Stimulated activated CD4-positive, alpha-beta T cell treated with anti-CD3 and anti-CD28 coated beads, Interleukin-1b, Interleukin-23, amount 100 ng/mL, for 4 hours (primary cell): Measurements from ENCODE around the gene NIT1.
A peak's percentile ranks its signal among the peaks of the same experiment; 100 is the strongest.
"Not testable (repeated sequence)": the region's sequence is repeated elsewhere in the genome, so short reads cannot be mapped to it uniquely, and the experiment has no call there.

Experiments
- DNase-seq, 2 donors: peaks; one replicate each; pipeline ENCODE4 v3.0.0-alpha.2; 2020; ENCODE audit warnings: low read depth in 2 of 2

NIT1 gene

GRCh38 chr1:161113915-161114314 lies 4.0 kb upstream of the NIT1 start:
- no peak for DNase-seq

GRCh38 chr1:161114556-161114955 lies 3.3 kb upstream of the NIT1 start:
- no peak for DNase-seq

GRCh38 chr1:161115132-161115711 lies 2.7 kb upstream of the NIT1 start:
- DNase-seq = no peak

GRCh38 chr1:161115961-161116360 lies 1.9 kb upstream of the NIT1 start:
- DNase-seq = not testable (repeated sequence)

GRCh38 chr1:161119092-161119903 lies 1.4 kb downstream of the NIT1 start:
- peak; percentile 29 to 45 for DNase-seq

- no peak for DNase-seq
Measured at GRCh38 chr1:161121042-161121650, 3.2 kb downstream of the NIT1 start.

GRCh38 chr1:161121834-161122233 lies 3.9 kb downstream of the NIT1 start:
- no peak for DNase-seq

- DNase-seq = no peak
Measured at GRCh38 chr1:161122967-161123366, 5.1 kb downstream of the NIT1 start.

GRCh38 chr1:161127649-161128048 lies 9.7 kb downstream of the NIT1 start:
- DNase-seq = no peak

- DNase-seq = no peak
Measured at GRCh38 chr1:161128591-161129420, 10.9 kb downstream of the NIT1 start.

GRCh38 chr1:161130266-161130665 lies 12.4 kb downstream of the NIT1 start:
- no peak for DNase-seq

- DNase-seq = no peak
Measured at GRCh38 chr1:161131523-161132409, 13.9 kb downstream of the NIT1 start.

- DNase-seq = peak; percentile 84 to 87
Measured at GRCh38 chr1:161132410-161133219, 14.7 kb downstream of the NIT1 start, which contains the start of gene DEDD. Gene DEDD (minus strand): TSS chr1:161132667. CDS start chr1:161124462, 8,205 bp downstream.

GRCh38 chr1:161133220-161133740 lies 15.4 kb downstream of the NIT1 start:
- no peak for DNase-seq

GRCh38 chr1:161137881-161138280 lies 20.0 kb downstream of the NIT1 start:
- no peak for DNase-seq

GRCh38 chr1:161138431-161138830 lies 20.5 kb downstream of the NIT1 start:
- no peak for DNase-seq

GRCh38 chr1:161139766-161140165 lies 21.9 kb downstream of the NIT1 start:
- DNase-seq = peak in 1 of 2 donors; percentile 52

GRCh38 chr1:161140755-161141400 lies 23.0 kb downstream of the NIT1 start:
- no peak for DNase-seq

GRCh38 chr1:161145832-161146231 lies 27.9 kb downstream of the NIT1 start:
- no peak for DNase-seq
